SK-N-SH treated with all-trans-retinoic acid at 6 μM for 48 hours (cell line): ENCODE results near the gene ADPGK.
A peak's percentile ranks its signal among the peaks of the same experiment; 100 is the strongest.
"Not testable (repeated sequence)": the region's sequence is repeated elsewhere in the genome, so short reads cannot be mapped to it uniquely, and the experiment has no call there.

Experiments
- ATAC-seq: fragments of 200-7000 bp; cut with Tn5 transposase; 3 replicates; pipeline ENCODE4 v1.9.1; 2020; ENCODE audit warnings: mild to moderate bottlenecking, moderate library complexity
- ARNTL ChIP-seq: fragments of 450-650 bp; formaldehyde crosslinking; IDR thresholded peaks from 2 replicates; pipeline ENCODE4 v1.5.0; 2020; ENCODE audit warnings: low read depth, mild to moderate bottlenecking, moderate library complexity, borderline replicate concordance
- BACH2 ChIP-seq: fragments of 250-450 bp; sonication (Bioruptor Pico); IDR thresholded peaks from 2 replicates; pipeline ENCODE4 v1.9.0; 2021; ENCODE audit warnings: mild to moderate bottlenecking, borderline replicate concordance
- CSDC2 ChIP-seq: fragments of 250-450 bp; sonication (Bioruptor Pico); IDR thresholded peaks from 2 replicates; pipeline ENCODE4 v1.5.0; 2020; ENCODE audit warnings: mild to moderate bottlenecking, moderate library complexity
- CSRNP3 ChIP-seq: fragments of 250-450 bp; sonication (Bioruptor Pico); IDR thresholded peaks from 2 replicates; pipeline ENCODE4 v1.5.1; 2021; ENCODE audit warnings: mild to moderate bottlenecking, moderate library complexity
- ESRRG ChIP-seq: fragments of 250-450 bp; sonication (Bioruptor Pico); IDR thresholded peaks from 2 replicates; pipeline ENCODE4 v1.6.1; 2021; ENCODE audit warnings: mild to moderate bottlenecking
- GLIS3 ChIP-seq: fragments of 250-450 bp; sonication (Bioruptor Pico); IDR thresholded peaks from 2 replicates; pipeline ENCODE4 v1.5.0; 2020; ENCODE audit warnings: mild to moderate bottlenecking, moderate library complexity
- OSR1 ChIP-seq: fragments of 250-450 bp; sonication (Bioruptor Pico); IDR thresholded peaks from 2 replicates; pipeline ENCODE4 v1.8.0; 2022; ENCODE audit warnings: moderate library complexity, mild to moderate bottlenecking, inconsistent platforms
- PATZ1 ChIP-seq: fragments of 250-450 bp; sonication (Bioruptor Pico); IDR thresholded peaks from 2 replicates; pipeline ENCODE4 v1.8.0; 2020; ENCODE audit warnings: mild to moderate bottlenecking, moderate library complexity, borderline replicate concordance
- PPARA ChIP-seq: fragments of 250-450 bp; sonication (Bioruptor Pico); IDR thresholded peaks from 2 replicates; pipeline ENCODE4 v1.5.0; 2020; ENCODE audit warnings: mild to moderate bottlenecking, borderline replicate concordance
- RARB ChIP-seq: fragments of 250-450 bp; sonication (Bioruptor Pico); IDR thresholded peaks from 2 replicates; pipeline ENCODE4 v1.8.0; 2021; ENCODE audit warnings: mild to moderate bottlenecking, moderate library complexity
- SNAI2 ChIP-seq: fragments of 250-450 bp; sonication (Bioruptor Pico); IDR thresholded peaks from 2 replicates; pipeline ENCODE4 v1.5.0; 2020; ENCODE audit warnings: mild to moderate bottlenecking, moderate library complexity
- TCF4 ChIP-seq: fragments of 250-450 bp; sonication (Bioruptor Pico); IDR thresholded peaks from 2 replicates; pipeline ENCODE4 v1.8.0; 2021; ENCODE audit warnings: mild to moderate bottlenecking, moderate library complexity, borderline replicate concordance
- TOX ChIP-seq: fragments of 250-450 bp; sonication (Bioruptor Pico); IDR thresholded peaks from 2 replicates; pipeline ENCODE4 v1.8.0; 2021; ENCODE audit warnings: mild to moderate bottlenecking, moderate library complexity, borderline replicate concordance
- TSHZ2 ChIP-seq: fragments of 250-450 bp; sonication (Bioruptor Pico); IDR thresholded peaks from 2 replicates; pipeline ENCODE4 v1.5.0; 2020; ENCODE audit warnings: mild to moderate bottlenecking, moderate library complexity
- ZC3H10 ChIP-seq: fragments of 250-450 bp; sonication (Bioruptor Pico); IDR thresholded peaks from 2 replicates; pipeline ENCODE4 v1.5.1; 2021; ENCODE audit warnings: mild to moderate bottlenecking, moderate library complexity
- ZFP3 ChIP-seq: fragments of 250-450 bp; sonication (Bioruptor Pico); IDR thresholded peaks from 2 replicates; pipeline ENCODE4 v1.5.0; 2020; ENCODE audit warnings: mild to moderate bottlenecking, moderate library complexity
- ZFP30 ChIP-seq: fragments of 450-650 bp; formaldehyde crosslinking; IDR thresholded peaks from 2 replicates; pipeline ENCODE4 v1.5.0; 2022; ENCODE audit warnings: mild to moderate bottlenecking, moderate library complexity
- ZNF565 ChIP-seq: fragments of 450-650 bp; formaldehyde crosslinking; conservative IDR thresholded peaks from 2 replicates; pipeline ENCODE4 v1.5.0; 2020; ENCODE audit warnings: low read depth, mild to moderate bottlenecking, moderate library complexity
- ZNF70 ChIP-seq: fragments of 450-650 bp; formaldehyde crosslinking; IDR thresholded peaks from 2 replicates; pipeline ENCODE4 v1.5.0; 2020; ENCODE audit warnings: mild to moderate bottlenecking, moderate library complexity
- ZNF8 ChIP-seq: fragments of 450-650 bp; formaldehyde crosslinking; IDR thresholded peaks from 2 replicates; pipeline ENCODE4 v1.5.0; 2020; ENCODE audit warnings: mild to moderate bottlenecking, moderate library complexity
- TF ChIP-seq, protein P1 (sequence below): fragments of 250-450 bp; sonication (Bioruptor Pico); IDR thresholded peaks from 2 replicates; pipeline ENCODE4 v1.8.0; 2021; ENCODE audit warnings: low read depth, mild to moderate bottlenecking, moderate library complexity, borderline replicate concordance
- TF ChIP-seq, protein P2 (sequence below): fragments of 250-450 bp; sonication (Bioruptor Pico); IDR thresholded peaks from 2 replicates; pipeline ENCODE4 v1.5.1; 2020; ENCODE audit warnings: low read depth, mild to moderate bottlenecking, moderate library complexity

Gene ADPGK

GRCh38 chr15:72722071-72722696 lies 61.4 kb downstream of the ADPGK start:
- TF ChIP-seq ZNF565 (CRISPR knock-in tag) (no peak), TOX (CRISPR knock-in tag) (no peak), ARNTL (CRISPR knock-in tag) (no peak), RARB (no peak), CSRNP3 (no peak), PATZ1 (no peak), ZNF70 (CRISPR knock-in tag) (no peak), PPARA (CRISPR knock-in tag) (no peak), ESRRG (CRISPR knock-in tag) (no peak), ZFP30 (CRISPR knock-in tag) (no peak)
- TF ChIP-seq, protein P1, sequence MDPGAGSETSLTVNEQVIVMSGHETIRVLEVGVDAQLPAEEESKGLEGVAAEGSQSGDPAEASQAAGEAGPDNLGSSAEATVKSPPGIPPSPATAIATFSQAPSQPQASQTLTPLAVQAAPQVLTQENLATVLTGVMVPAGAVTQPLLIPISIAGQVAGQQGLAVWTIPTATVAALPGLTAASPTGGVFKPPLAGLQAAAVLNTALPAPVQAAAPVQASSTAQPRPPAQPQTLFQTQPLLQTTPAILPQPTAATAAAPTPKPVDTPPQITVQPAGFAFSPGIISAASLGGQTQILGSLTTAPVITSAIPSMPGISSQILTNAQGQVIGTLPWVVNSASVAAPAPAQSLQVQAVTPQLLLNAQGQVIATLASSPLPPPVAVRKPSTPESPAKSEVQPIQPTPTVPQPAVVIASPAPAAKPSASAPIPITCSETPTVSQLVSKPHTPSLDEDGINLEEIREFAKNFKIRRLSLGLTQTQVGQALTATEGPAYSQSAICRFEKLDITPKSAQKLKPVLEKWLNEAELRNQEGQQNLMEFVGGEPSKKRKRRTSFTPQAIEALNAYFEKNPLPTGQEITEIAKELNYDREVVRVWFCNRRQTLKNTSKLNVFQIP (CRISPR knock-in tag) = no peak
- peak; percentile 91 for ATAC-seq

DNA sequence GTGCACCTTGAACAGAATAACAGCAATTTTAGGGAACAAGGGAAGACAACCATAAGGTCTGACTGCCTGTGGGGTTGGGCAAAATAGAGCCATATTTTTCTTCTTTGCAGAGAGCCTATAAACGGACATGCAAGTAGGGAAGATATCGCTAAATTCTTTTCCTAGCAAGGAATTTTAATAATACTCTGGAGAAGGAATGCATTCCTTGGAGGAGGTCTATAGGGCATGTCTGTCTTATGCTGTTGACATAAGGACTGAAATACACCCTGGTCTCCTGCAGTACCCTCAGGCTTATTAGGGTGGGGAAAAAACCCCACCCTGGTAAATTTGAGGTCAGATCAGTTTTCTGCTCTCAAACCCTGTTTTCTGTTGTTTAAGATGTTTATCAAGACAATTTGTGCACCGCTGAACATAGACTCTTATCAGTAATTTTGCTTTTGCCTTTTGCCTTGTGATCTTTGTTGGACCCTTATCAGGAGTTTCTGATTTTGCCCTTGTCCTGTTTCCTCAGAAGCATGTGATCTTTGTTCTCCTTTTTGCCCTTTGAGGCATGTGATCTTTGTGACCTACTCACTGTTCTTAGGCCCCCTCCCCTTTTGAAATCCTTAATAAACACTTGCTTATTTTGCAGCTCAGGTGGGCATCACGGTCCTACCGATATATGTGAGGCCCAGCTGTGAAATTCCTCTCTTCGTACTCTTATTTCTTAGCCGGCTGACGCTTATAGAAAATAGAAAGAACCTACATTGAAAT lies 74.8 kb downstream of the ADPGK start:
- ATAC-seq = not testable (repeated sequence)

GRCh38 chr15:72706266-72706665 lies 77.3 kb downstream of the ADPGK start:
- TF ChIP-seq ARNTL (CRISPR knock-in tag) (no peak), SNAI2 (CRISPR knock-in tag) (no peak), ZFP3 (CRISPR knock-in tag) (no peak), CSDC2 (no peak), TSHZ2 (CRISPR knock-in tag) (no peak), ESRRG (CRISPR knock-in tag) (no peak), OSR1 (CRISPR knock-in tag) (no peak), CSRNP3 (no peak), ZNF70 (CRISPR knock-in tag) (no peak), ZFP30 (CRISPR knock-in tag) (no peak), ZNF565 (CRISPR knock-in tag) (no peak), RARB (no peak), PATZ1 (no peak), ZNF8 (no peak), GLIS3 (no peak), ZC3H10 (no peak), TCF4 (CRISPR knock-in tag) (no peak), BACH2 (CRISPR knock-in tag) (no peak), PPARA (CRISPR knock-in tag) (no peak)
- TF ChIP-seq, protein P2, sequence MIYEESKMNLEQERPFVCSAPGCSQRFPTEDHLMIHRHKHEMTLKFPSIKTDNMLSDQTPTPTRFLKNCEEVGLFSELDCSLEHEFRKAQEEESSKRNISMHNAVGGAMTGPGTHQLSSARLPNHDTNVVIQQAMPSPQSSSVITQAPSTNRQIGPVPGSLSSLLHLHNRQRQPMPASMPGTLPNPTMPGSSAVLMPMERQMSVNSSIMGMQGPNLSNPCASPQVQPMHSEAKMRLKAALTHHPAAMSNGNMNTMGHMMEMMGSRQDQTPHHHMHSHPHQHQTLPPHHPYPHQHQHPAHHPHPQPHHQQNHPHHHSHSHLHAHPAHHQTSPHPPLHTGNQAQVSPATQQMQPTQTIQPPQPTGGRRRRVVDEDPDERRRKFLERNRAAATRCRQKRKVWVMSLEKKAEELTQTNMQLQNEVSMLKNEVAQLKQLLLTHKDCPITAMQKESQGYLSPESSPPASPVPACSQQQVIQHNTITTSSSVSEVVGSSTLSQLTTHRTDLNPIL (CRISPR knock-in tag) = no peak
- ATAC-seq = no peak
